Gastrocnemius medialis (tissue), 4 donors: ENCODE measurements around the gene RYR2. TPM values are rescaled to one million over a fixed set of nuclear protein-coding genes. Genes with fewer than 3 reads are reported as not detected.

Experiments
- ATAC-seq, 2 donors: fragments of 150-250 bp; one replicate each; pipeline ENCODE4 v1.9.1; 2016
- DNase-seq, 2 donors: peaks; one replicate each; pipeline ENCODE4 v3.0.0-alpha.2; 2019
- H3K27ac ChIP-seq, 4 donors: fragments of 200-600 bp; sonication (generic); 1 replicate in 1 of 4; 2 replicates in 3 of 4; pipeline ENCODE4 v1.5.1; 2016 to 2018; ENCODE audit warnings: mild to moderate bottlenecking in 2 of 4, moderate library complexity in 1 of 4
- H3K27me3 ChIP-seq, 3 donors: fragments of 200-600 bp; sonication (generic) in 2 of 3; 1 replicate in 1 of 3; 2 replicates in 2 of 3; pipeline versions ENCODE4 v1.5.1 to v1.6.0; 2016 to 2019; ENCODE audit warnings: mild to moderate bottlenecking in 1 of 3, moderate library complexity in 1 of 3
- H3K36me3 ChIP-seq, 2 donors: fragments of 200-600 bp; sonication (generic) in 1 of 2; one replicate each; pipeline ENCODE4 v1.5.1; 2017 to 2018
- H3K4me1 ChIP-seq, 2 donors: fragments of 200-600 bp; sonication (generic) in 1 of 2; one replicate each; pipeline ENCODE4 v1.5.1; 2016 to 2017; ENCODE audit warnings: mild to moderate bottlenecking in 2 of 2
- H3K4me3 ChIP-seq, 4 donors: fragments of 200-600 bp; sonication (generic) in 3 of 4; 1 replicate in 1 of 4; 2 replicates in 3 of 4; pipeline ENCODE4 v1.5.1; 2016 to 2019; ENCODE audit warnings: mild to moderate bottlenecking in 2 of 4
- H3K9me3 ChIP-seq, 3 donors: fragments of 200-600 bp; sonication (generic) in 2 of 3; 1 replicate in 1 of 3; 2 replicates in 2 of 3; pipeline ENCODE4 v1.5.1; 2016 to 2019
- POLR2A ChIP-seq, 2 donors: fragments of 450-650 bp; IDR thresholded peaks; one replicate each; pipeline ENCODE4 v1.6.1; 2017; ENCODE audit warnings: antibody characterized with exemption in 2 of 2, mild to moderate bottlenecking in 2 of 2, moderate library complexity in 2 of 2
- in situ Hi-C, 4 donors: fragments of 200-750 bp; cut with MboI; loops; one replicate each; pipeline versions ENCODE4 v1.15.0 to v1.8.0; 2017; ENCODE audit warnings: low sequenced_read_pairs in 4 of 4
- intact Hi-C: fragments of 100-400 bp; cut with DNase I; formaldehyde crosslinking; loops from one replicate; pipeline ENCODE4 v1.15.1; 2023; ENCODE audit warnings: low total_unique reads
- total RNA-seq, 4 donors: library from RNA; depleted of rRNA; stranded (reverse); fragments of >200 nt; gene quantifications; one replicate each; pipeline versions ENCODE4 v1.1.0 to v1.2.3, GENCODE V29; 2016
- TF ChIP-seq, protein P1 (sequence below), 5 experiments: fragments of 450-650 bp in 3 of 5; fragments of 200-600 bp in 2 of 5; sonication (generic) in 2 of 5; IDR thresholded peaks in 4 of 5; conservative IDR thresholded peaks in 1 of 5; 1 replicate in 4 of 5; 2 replicates in 1 of 5; pipeline ENCODE4 v1.5.1; 2016 to 2019; ENCODE audit warnings: antibody characterized with exemption in 5 of 5, mild to moderate bottlenecking in 3 of 5, moderate library complexity in 3 of 5

RYR2 gene
- total RNA-seq, 4 donors from 2014 or later = 0.04 to 0.16 (median 0.07) TPM

DNA sequence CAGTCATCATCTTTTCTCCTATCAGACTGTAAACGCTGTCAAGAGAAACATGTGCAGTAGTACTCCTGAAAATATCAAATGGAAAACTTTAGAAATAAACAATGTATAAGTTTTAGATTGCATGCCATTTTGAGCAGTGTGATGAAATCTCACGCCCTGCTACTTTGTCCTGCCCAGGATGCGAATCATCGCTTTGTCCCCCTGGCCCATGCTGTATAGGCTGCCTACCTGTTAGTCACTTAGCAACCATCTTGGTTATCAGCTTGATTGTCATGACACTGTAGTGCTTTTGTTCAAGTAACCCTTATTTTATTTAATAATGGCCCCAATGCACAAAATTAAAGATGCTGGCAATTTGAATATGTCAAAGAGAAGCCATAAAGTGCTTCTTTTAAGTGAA, 485.8 kb downstream of the RYR2 start:
- ATAC-seq = no peak
- intact Hi-C loops = no loop called here
- in situ Hi-C loops = no loop called here
- TF ChIP-seq POLR2A (IDR thresholded peaks at IDR 0.05) = no peak
- TF ChIP-seq, protein P1, sequence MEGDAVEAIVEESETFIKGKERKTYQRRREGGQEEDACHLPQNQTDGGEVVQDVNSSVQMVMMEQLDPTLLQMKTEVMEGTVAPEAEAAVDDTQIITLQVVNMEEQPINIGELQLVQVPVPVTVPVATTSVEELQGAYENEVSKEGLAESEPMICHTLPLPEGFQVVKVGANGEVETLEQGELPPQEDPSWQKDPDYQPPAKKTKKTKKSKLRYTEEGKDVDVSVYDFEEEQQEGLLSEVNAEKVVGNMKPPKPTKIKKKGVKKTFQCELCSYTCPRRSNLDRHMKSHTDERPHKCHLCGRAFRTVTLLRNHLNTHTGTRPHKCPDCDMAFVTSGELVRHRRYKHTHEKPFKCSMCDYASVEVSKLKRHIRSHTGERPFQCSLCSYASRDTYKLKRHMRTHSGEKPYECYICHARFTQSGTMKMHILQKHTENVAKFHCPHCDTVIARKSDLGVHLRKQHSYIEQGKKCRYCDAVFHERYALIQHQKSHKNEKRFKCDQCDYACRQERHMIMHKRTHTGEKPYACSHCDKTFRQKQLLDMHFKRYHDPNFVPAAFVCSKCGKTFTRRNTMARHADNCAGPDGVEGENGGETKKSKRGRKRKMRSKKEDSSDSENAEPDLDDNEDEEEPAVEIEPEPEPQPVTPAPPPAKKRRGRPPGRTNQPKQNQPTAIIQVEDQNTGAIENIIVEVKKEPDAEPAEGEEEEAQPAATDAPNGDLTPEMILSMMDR (IDR thresholded peaks at IDR 0.05 in 4 of 5, conservative IDR thresholded peaks at IDR 0.05 in 1 of 5) = no peak
- H3K27me3 ChIP-seq = no peaks in the 10 kb centered on the region
- no peak for DNase-seq
- H3K4me1 ChIP-seq = no peaks in the 10 kb centered on the region
- H3K9me3 ChIP-seq = no peaks in the 10 kb centered on the region
- H3K4me3 ChIP-seq = no peak overlapping the region
- no peaks in the 10 kb centered on the region for H3K36me3 ChIP-seq
- H3K27ac ChIP-seq = no peak overlapping the region

- DNase-seq = no peak
- no peak for ATAC-seq
- TF ChIP-seq POLR2A (IDR thresholded peaks at IDR 0.05) = no peak
- TF ChIP-seq, protein P1 (IDR thresholded peaks at IDR 0.05 in 4 of 5, conservative IDR thresholded peaks at IDR 0.05 in 1 of 5) = no peak
- Histone ChIP-seq H3K27ac (no peak overlapping the region), H3K36me3 (no peaks in the 10 kb centered on the region), H3K9me3 (no peaks in the 10 kb centered on the region), H3K4me1 (no peaks in the 10 kb centered on the region), H3K27me3 (no peaks in the 10 kb centered on the region), H3K4me3 (no peak overlapping the region)
- in situ Hi-C loops (no loop called here), intact Hi-C loops (no loop called here)
Measured at GRCh38 chr1:237528545-237528944, 486.6 kb downstream of the RYR2 start.

GRCh38 chr1:237539055-237539454, 497.1 kb downstream of the RYR2 start:
- H3K27ac ChIP-seq = no peak overlapping the region
- H3K27me3 ChIP-seq = no peaks in the 10 kb centered on the region
- DNase-seq = no peak
- H3K9me3 ChIP-seq = no peaks in the 10 kb centered on the region
- intact Hi-C loops = no loop called here
- no peak for ATAC-seq
- in situ Hi-C loops = no loop called here
- no peaks in the 10 kb centered on the region for H3K36me3 ChIP-seq
- no peaks in the 10 kb centered on the region for H3K4me1 ChIP-seq
- no peak overlapping the region for H3K4me3 ChIP-seq
- TF ChIP-seq POLR2A (IDR thresholded peaks at IDR 0.05) = no peak
- TF ChIP-seq, protein P1 (IDR thresholded peaks at IDR 0.05 in 4 of 5, conservative IDR thresholded peaks at IDR 0.05 in 1 of 5) = no peak

GRCh38 chr1:237542525-237543418, 500.8 kb downstream of the RYR2 start:
- no peak overlapping the region for H3K27ac ChIP-seq
- ATAC-seq = no peak

More at GRCh38 chr1:237542525-237543418, 500.8 kb downstream of the RYR2 start:
- H3K27me3 ChIP-seq = no peaks in the 10 kb centered on the region
- H3K9me3 ChIP-seq = no peaks in the 10 kb centered on the region
- intact Hi-C loops (no loop called here), in situ Hi-C loops (no loop called here)
- no peaks in the 10 kb centered on the region for H3K36me3 ChIP-seq
- DNase-seq = no peak
- TF ChIP-seq, protein P1 (IDR thresholded peaks at IDR 0.05 in 4 of 5, conservative IDR thresholded peaks at IDR 0.05 in 1 of 5) = no peak
- TF ChIP-seq POLR2A (IDR thresholded peaks at IDR 0.05) = no peak
- H3K4me3 ChIP-seq = no peak overlapping the region
- no peaks in the 10 kb centered on the region for H3K4me1 ChIP-seq
